Heart left ventricle (tissue), 16 donors: ENCODE data around the gene SORL1. TPM values are rescaled to one million over a fixed set of nuclear protein-coding genes. Genes with fewer than 3 reads are reported as not detected.
A peak's percentile ranks its signal among the peaks of the same experiment; 100 is the strongest.

Experiments used
- ATAC-seq, 4 donors: fragments of 200-7000 bp; cut with Tn5 transposase; one replicate each; pipeline ENCODE4 v1.9.1; 2020 to 2022; ENCODE audit warnings: moderate library complexity in 4 of 4, mild to moderate bottlenecking in 3 of 4, moderate number of reproducible peaks in 1 of 4
- DNase-seq, 5 donors: peaks; one replicate each; pipeline ENCODE4 v3.0.0-alpha.2; 2020
- H3K27ac ChIP-seq, 12 donors: fragments of 200-600 bp; sonication (generic) in 4 of 12; one replicate each; pipeline versions ENCODE4 v1.5.0 to v1.8.0; 2016 to 2022; ENCODE audit warnings: mild to moderate bottlenecking in 2 of 12
- H3K27me3 ChIP-seq, 9 donors: fragments of 200-600 bp; sonication (generic) in 2 of 9; one replicate each; pipeline versions ENCODE4 v1.5.1 to v1.8.0; 2016 to 2022; ENCODE audit warnings: mild to moderate bottlenecking in 3 of 9
- H3K36me3 ChIP-seq, 9 donors: fragments of 200-600 bp; sonication (generic) in 2 of 9; one replicate each; pipeline versions ENCODE4 v1.5.0 to v1.8.0; 2018 to 2022; ENCODE audit warnings: mild to moderate bottlenecking in 2 of 9
- H3K4me1 ChIP-seq, 12 donors: fragments of 200-600 bp; sonication (generic) in 4 of 12; one replicate each; pipeline versions ENCODE4 v1.5.0 to v1.8.0; 2016 to 2022; ENCODE audit warnings: mild to moderate bottlenecking in 3 of 12
- H3K4me3 ChIP-seq, 12 donors: fragments of 200-600 bp; sonication (generic) in 4 of 12; one replicate each; pipeline versions ENCODE4 v1.5.0 to v1.8.0; 2017 to 2022; ENCODE audit warnings: mild to moderate bottlenecking in 9 of 12, moderate library complexity in 4 of 12
- H3K9me3 ChIP-seq, 12 donors: fragments of 200-600 bp; sonication (generic) in 4 of 12; one replicate each; pipeline versions ENCODE4 v1.5.0 to v1.8.0; 2016 to 2022; ENCODE audit warnings: mild to moderate bottlenecking in 1 of 12
- POLR2A ChIP-seq, 2 donors: fragments of 450-650 bp; IDR thresholded peaks; one replicate each; pipeline ENCODE4 v1.6.1; 2017; ENCODE audit warnings: antibody characterized with exemption in 2 of 2, mild to moderate bottlenecking in 2 of 2, moderate library complexity in 2 of 2
- WGBS, 4 donors: extraction: QIAGEN DNeasy Blood & Tissue Kit in 2 of 4; methylation state at CpG; one replicate each; pipeline versions ENCODE4 v1.1.5 to v1.1.7; 2013 to 2018; 5-methylcytosine and 5-hydroxymethylcytosine counted together
- intact Hi-C, 10 donors: fragments of 100-400 bp; cut with DNase I; formaldehyde crosslinking; loops; one replicate each; pipeline versions ENCODE4 v1.11.1 to v1.14.2; 2022
- polyA plus RNA-seq, 2 donors: library from polyadenylated mRNA; stranded (reverse); fragments of 200-250 nt; gene quantifications; one replicate each; pipeline ENCODE4 v1.2.3, GENCODE V29; 2013
- total RNA-seq, 9 donors: library from RNA; depleted of rRNA in 2 of 9; stranded (reverse); fragments of >200 nt in 2 of 9; fragmentation: NEBNext Ultra II Directional in 3 of 9; extraction: Animal tissue kit (Norgen Biotek cat#: 25700) in 3 of 9; gene quantifications; one replicate each; pipeline versions ENCODE4 v1.1.0 to v1.2.4, GENCODE V29; 2016 to 2023
- TF ChIP-seq, protein P1 (sequence below), 12 donors: fragments of 200-600 bp; sonication (generic) in 4 of 12; IDR thresholded peaks; one replicate each; pipeline versions ENCODE4 v1.5.0 to v1.8.0; 2018 to 2022; ENCODE audit warnings: antibody characterized with exemption in 12 of 12, mild to moderate bottlenecking in 5 of 12
- donor health status: ischemic (EF 13 %, LVEDD 7.1; RV severe dilation, severe dysfunction).
- donor health status: healthy with polysubstance abuse.
- donor health status: DM: no; HTN: yes; CAD: no.
- donor health status: DM: no; HTN: no; CAD: no.
- donor health status: ischemic (EF 25% LVEDD 6.9; RV normal size, moderate dysfunction).
- donor health status: ischemic (EF 25% LVEDD 5.7; RV mildly dilated, moderate dysfunction).
- donor health status: healthy.
- donor health status: DM: yes; HTN: yes; CAD: no.
- donor health status: ischemic (EF 35%, LVEDD 5.7; RV mildly dilated, moderate dysfunction).
- donor health status: nonischemic (EF 11% LVEDD 7.7; RV severe dilation, severe dysfunction).
- donor health status: DM: yes; HTN: yes; CAD: no.
- donor health status: PGD.
- donor health status: ischemic (EF 29% LVEDD 5.4; RV normal size, mild dysfunction).
- donor health status: nonischemic (EF 23%, LVEDD 6.1; RV moderate dilation, normal function).

SORL1 gene
- total and polyA plus RNA-seq, 11 donors = 0.72 to 20.5 (median 5.2) TPM

DNA sequence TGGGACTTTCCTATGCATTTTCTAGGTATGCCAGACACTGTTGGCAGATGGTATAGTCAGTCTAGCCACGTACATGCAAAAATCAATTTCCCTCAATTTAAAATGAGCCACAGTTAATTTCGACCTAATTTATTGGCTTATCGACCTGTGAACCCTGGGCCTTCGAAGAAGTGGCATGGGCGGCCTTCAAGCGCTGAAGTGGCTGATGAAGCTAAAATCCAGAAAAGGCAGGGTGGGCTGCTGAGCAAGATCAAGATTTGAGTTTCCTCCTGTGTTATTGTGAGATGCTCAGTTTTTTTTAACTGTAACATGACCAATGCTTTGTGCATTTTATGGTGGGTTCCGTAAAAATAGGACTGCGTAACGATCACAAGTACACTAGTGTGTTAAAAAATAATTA lies 6.4 kb downstream of the SORL1 start:
- Histone ChIP-seq H3K4me3 (no peak overlapping the region), H3K4me1 (peaks cover 0 to 31% (median 0%) of the 10 kb centered on the region in 12 donors), H3K27ac (no peak overlapping the region), H3K27me3 (no peaks in the 10 kb centered on the region), H3K36me3 (no peaks in the 10 kb centered on the region), H3K9me3 (no peaks in the 10 kb centered on the region)
- TF ChIP-seq, protein P1, sequence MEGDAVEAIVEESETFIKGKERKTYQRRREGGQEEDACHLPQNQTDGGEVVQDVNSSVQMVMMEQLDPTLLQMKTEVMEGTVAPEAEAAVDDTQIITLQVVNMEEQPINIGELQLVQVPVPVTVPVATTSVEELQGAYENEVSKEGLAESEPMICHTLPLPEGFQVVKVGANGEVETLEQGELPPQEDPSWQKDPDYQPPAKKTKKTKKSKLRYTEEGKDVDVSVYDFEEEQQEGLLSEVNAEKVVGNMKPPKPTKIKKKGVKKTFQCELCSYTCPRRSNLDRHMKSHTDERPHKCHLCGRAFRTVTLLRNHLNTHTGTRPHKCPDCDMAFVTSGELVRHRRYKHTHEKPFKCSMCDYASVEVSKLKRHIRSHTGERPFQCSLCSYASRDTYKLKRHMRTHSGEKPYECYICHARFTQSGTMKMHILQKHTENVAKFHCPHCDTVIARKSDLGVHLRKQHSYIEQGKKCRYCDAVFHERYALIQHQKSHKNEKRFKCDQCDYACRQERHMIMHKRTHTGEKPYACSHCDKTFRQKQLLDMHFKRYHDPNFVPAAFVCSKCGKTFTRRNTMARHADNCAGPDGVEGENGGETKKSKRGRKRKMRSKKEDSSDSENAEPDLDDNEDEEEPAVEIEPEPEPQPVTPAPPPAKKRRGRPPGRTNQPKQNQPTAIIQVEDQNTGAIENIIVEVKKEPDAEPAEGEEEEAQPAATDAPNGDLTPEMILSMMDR (IDR thresholded peaks at IDR 0.05) = no peak
- DNase-seq = no peak
- intact Hi-C loops = loop anchor here in 6 of 10 donors (10.0 kb wide), 4 partner anchors 76 to 136 kb away; no protein-coding TSS in a partner anchor
- WGBS, 4 donors = 89 to 94% (median 91%) methylated on average over 9 of the region's 9 CpGs
- no peak for ATAC-seq

- H3K27me3 ChIP-seq = no peaks in the 10 kb centered on the region
- TF ChIP-seq POLR2A (IDR thresholded peaks at IDR 0.05) = no peak
- TF ChIP-seq, protein P1 (IDR thresholded peaks at IDR 0.05) = no peak
- H3K4me3 ChIP-seq = no peak overlapping the region
- DNase-seq = no peak
- intact Hi-C loops = loop anchor here in 6 of 10 donors (5.0 to 10.0 kb wide), 5 partner anchors 73 to 135 kb away; no protein-coding TSS in a partner anchor
- H3K4me1 ChIP-seq = peaks cover 0 to 38% (median 4%) of the 10 kb centered on the region in 12 donors
- H3K27ac ChIP-seq = peak overlapping the region in 1 of 12 donors; percentile 46
- H3K9me3 ChIP-seq = no peaks in the 10 kb centered on the region
- H3K36me3 ChIP-seq = no peaks in the 10 kb centered on the region
- 71 to 82% (median 77%) methylated on average over 7 of the region's 7 CpGs for WGBS, 4 donors
- ATAC-seq = no peak
Observed at GRCh38 chr11:121459413-121460017, 7.4 kb downstream of the SORL1 start.

DNA sequence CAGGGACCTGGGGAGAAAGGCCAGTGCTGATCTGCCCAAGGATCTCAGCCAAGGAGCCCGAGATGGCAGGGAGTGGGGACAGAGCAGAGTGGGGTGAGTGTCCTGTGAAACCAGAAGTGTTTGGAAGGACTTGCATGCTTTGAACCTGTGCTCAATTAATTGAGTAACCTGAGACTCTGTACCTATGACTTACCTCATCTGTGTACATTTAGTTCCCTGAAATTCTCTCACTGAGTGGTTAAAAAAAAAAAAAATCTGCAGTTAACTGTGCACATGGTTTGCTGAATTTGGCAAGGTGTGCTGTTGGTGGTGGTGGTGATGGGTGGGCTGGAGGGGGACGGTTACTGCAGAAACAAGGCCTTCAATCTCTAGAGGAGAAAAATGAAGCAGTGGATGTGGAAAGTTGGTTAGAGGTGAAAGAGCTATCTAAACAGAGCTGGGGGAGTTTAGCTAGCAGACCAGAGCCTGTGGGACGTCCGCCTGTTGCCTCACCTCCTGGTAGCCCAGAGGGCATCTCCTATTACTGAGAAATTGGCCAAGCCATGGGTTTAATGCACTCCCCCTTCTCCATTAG lies 8.9 kb downstream of the SORL1 start:
- TF ChIP-seq, protein P1 (IDR thresholded peaks at IDR 0.05) = no peak
- TF ChIP-seq POLR2A (IDR thresholded peaks at IDR 0.05) = no peak
- peaks cover 0 to 44% (median 11%) of the 10 kb centered on the region in 12 donors for H3K4me1 ChIP-seq
- H3K4me3 ChIP-seq = no peak overlapping the region
- H3K9me3 ChIP-seq = no peaks in the 10 kb centered on the region
- no peaks in the 10 kb centered on the region for H3K27me3 ChIP-seq
- H3K36me3 ChIP-seq = no peaks in the 10 kb centered on the region
- intact Hi-C loops = loop anchor here in 1 of 10 donors (5.0 kb wide), 1 partner anchor 71 kb away; no protein-coding TSS in a partner anchor
- 83 to 89% (median 86%) methylated on average over 4 of the region's 4 CpGs for WGBS, 4 donors
- no peak for DNase-seq
- ATAC-seq = no peak
- no peak overlapping the region for H3K27ac ChIP-seq

GRCh38 chr11:121461843-121462242 lies 9.7 kb downstream of the SORL1 start:
- no peaks in the 10 kb centered on the region for H3K9me3 ChIP-seq
- no peak for ATAC-seq
- no peak overlapping the region for H3K27ac ChIP-seq
- no peak for DNase-seq
- intact Hi-C loops = loop anchor here in 1 of 10 donors (5.0 kb wide), 1 partner anchor 70 kb away; no protein-coding TSS in a partner anchor
- WGBS, 4 donors = 90 to 91% (median 91%) methylated on average over 7 of the region's 7 CpGs
- no peak overlapping the region for H3K4me3 ChIP-seq
- H3K4me1 ChIP-seq = peaks cover 0 to 44% (median 18%) of the 10 kb centered on the region in 12 donors
- TF ChIP-seq POLR2A (IDR thresholded peaks at IDR 0.05) = no peak
- TF ChIP-seq, protein P1 (IDR thresholded peaks at IDR 0.05) = no peak
- no peaks in the 10 kb centered on the region for H3K36me3 ChIP-seq
- no peaks in the 10 kb centered on the region for H3K27me3 ChIP-seq
